GM10248 (cell line): Measurements from ENCODE around the gene BCL2L14.

ENCODE experiments used
- CTCF ChIA-PET: fragments of 300-600 bp; sonication (Branson Sonifier 250); formaldehyde crosslinking; extraction: SDS; loops from one replicate; lab custom pipeline; 2021; ENCODE audit warnings: antibody characterized with exemption; lab: Yijun Ruan, JAX
- POLR2A ChIA-PET: fragments of 350-650 bp; sonication (Branson Sonifier 250); formaldehyde crosslinking; extraction: SDS; loops from one replicate; lab custom pipeline; 2020; ENCODE audit warnings: antibody characterized with exemption; lab: Yijun Ruan, JAX
- DNase-seq: peaks from one replicate; pipeline ENCODE4 v3.0.0; 2012; ENCODE audit errors: extremely low spot score
- TF ChIP-seq, protein P1 (sequence below): IDR thresholded peaks from 2 replicates; pipeline ENCODE4 v1.5.1; 2012; ENCODE audit warnings: mild to moderate bottlenecking, low read depth; ENCODE audit errors: extremely low read depth, missing control alignments, control extremely low read depth

Gene BCL2L14

GRCh38 chr12:12034344-12034743 is 36.4 kb upstream of the BCL2L14 start:
- ChIA-PET POLR2A (no interaction called here), CTCF (interaction anchor here (1.2 to 4.0 kb wide), 28 partner anchors 7 to 528 kb away, joined by 3 to 133 read pairs (median 6); no protein-coding TSS in a partner anchor)
- TF ChIP-seq, protein P1, sequence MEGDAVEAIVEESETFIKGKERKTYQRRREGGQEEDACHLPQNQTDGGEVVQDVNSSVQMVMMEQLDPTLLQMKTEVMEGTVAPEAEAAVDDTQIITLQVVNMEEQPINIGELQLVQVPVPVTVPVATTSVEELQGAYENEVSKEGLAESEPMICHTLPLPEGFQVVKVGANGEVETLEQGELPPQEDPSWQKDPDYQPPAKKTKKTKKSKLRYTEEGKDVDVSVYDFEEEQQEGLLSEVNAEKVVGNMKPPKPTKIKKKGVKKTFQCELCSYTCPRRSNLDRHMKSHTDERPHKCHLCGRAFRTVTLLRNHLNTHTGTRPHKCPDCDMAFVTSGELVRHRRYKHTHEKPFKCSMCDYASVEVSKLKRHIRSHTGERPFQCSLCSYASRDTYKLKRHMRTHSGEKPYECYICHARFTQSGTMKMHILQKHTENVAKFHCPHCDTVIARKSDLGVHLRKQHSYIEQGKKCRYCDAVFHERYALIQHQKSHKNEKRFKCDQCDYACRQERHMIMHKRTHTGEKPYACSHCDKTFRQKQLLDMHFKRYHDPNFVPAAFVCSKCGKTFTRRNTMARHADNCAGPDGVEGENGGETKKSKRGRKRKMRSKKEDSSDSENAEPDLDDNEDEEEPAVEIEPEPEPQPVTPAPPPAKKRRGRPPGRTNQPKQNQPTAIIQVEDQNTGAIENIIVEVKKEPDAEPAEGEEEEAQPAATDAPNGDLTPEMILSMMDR = no peak
- DNase-seq = no peak

DNA sequence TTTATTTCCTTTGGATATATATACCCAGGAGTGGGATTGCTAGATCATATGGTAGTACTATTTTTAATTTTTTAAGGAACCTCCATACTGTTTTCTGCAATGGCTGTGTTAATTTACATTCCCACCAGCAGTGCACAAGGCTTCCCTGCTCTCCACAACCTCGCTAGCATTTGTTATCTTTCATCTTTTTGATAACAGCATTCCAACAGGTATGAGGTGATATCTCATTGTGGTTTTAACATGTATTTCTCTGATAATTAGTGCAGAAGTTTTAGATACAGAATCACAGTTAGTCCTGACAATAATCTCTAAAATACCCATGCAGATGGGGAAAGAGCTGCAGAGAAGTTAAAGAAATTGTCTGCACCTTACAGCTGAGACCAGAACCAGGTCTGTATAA is 35.5 kb upstream of the BCL2L14 start:
- POLR2A ChIA-PET = no interaction called here
- CTCF ChIA-PET = interaction anchor here (0.7 to 1.7 kb wide), 3 partner anchors 454 to 536 kb away, joined by 3 to 6 read pairs (median 4); no protein-coding TSS in a partner anchor
- TF ChIP-seq, protein P1 = no peak
- no peak for DNase-seq

GRCh38 chr12:12036901-12037300 is 33.8 kb upstream of the BCL2L14 start:
- DNase-seq = no peak
- TF ChIP-seq, protein P1 = no peak
- ChIA-PET CTCF (interaction anchor here (0.8 to 1.6 kb wide), 6 partner anchors 17 to 457 kb away, joined by 3 to 7 read pairs (median 4); no protein-coding TSS in a partner anchor), POLR2A (no interaction called here)

DNA sequence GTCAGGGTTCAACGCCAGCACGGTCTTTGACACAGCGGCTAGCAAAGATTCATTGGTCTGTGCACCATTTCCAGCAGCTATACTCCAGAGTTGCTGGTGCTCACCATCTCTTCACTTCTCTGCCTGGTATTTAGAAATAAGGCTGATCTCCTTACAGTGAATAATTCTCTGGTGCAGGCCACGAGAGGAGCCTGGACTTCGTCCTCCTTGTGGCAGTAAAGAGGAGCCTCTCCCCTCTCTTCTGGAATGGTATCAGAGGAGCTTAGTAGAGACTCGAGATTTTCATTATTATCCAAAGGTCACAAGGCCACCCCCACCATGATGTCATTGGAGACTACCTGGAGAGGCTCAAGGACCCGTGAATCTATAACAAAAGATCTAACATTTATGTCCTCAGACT is 30.8 kb upstream of the BCL2L14 start:
- no peak for DNase-seq
- POLR2A ChIA-PET = no interaction called here
- TF ChIP-seq, protein P1 = no peak
- CTCF ChIA-PET = interaction anchor here (1.2 to 1.6 kb wide), 2 partner anchors 288 to 460 kb away, joined by 3 to 5 read pairs; no protein-coding TSS in a partner anchor

DNA sequence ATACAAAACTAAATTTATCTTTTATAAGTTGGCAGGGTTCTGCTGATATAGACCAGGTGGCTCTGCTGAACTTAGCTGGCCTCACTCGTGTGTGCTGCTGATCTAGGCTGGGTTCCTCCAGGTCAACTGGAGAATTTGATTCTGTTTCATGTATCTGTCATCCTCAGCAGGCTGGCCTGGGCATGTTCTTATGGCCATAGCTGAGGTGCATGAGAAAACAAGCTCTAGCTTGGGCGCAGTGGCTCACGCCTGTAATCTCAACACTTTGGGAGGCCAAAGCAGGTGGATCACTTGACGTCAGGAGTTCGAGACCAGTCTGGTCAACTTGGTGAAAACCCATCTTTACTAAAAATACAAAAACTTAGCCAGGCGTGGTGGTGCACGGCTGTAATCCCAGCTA is 24.3 kb upstream of the BCL2L14 start:
- CTCF ChIA-PET = interaction anchor here (1.0 kb wide), 1 partner anchor 13 kb away, joined by 4 read pairs; no protein-coding TSS in a partner anchor

GRCh38 chr12:12047682-12048081 is 23.1 kb upstream of the BCL2L14 start:
- TF ChIP-seq, protein P1 = no peak
- ChIA-PET POLR2A (no interaction called here), CTCF (no interaction called here)
- DNase-seq = no peak

More for the DNA sequence above, 24.3 kb upstream of the BCL2L14 start:
- POLR2A ChIA-PET = no interaction called here
- DNase-seq = no peak
- TF ChIP-seq, protein P1 = no peak
